ENCODE data around the gene PHF23.
A peak's percentile ranks its signal among the peaks of the same experiment; 100 is the strongest.
"Not testable (repeated sequence)": the region's sequence is repeated elsewhere in the genome, so short reads cannot be mapped to it uniquely, and the experiment has no call there.

Gene PHF23

GRCh38 chr17:7258731-7259554, 19.7 kb upstream of the PHF23 start:
- DNase-seq = no peak

GRCh38 chr17:7256766-7257456, 17.7 kb upstream of the PHF23 start:
- no peak for DNase-seq

- DNase-seq = no peak
These were observed 15.3 kb upstream of the PHF23 start for GRCh38 chr17:7254511-7254910.

GRCh38 chr17:7253082-7253481, 13.8 kb upstream of the PHF23 start:
- DNase-seq = no peak

GRCh38 chr17:7252176-7253043, 13.2 kb upstream of the PHF23 start, which contains the start of gene ELP5:
TSS of gene ELP5 (plus strand) at chr17:7252215. CDS start at chr17:7252551, 336 bp downstream.
- DNase-seq = no peak

- peak; percentile 99 for DNase-seq
These were observed 12.5 kb upstream of the PHF23 start, which contains the start of gene CTDNEP1 for GRCh38 chr17:7251661-7252175. TSS of gene CTDNEP1 (minus strand) at chr17:7251734. CDS start at chr17:7251296, 438 bp downstream.

GRCh38 chr17:7250695-7251627, 11.7 kb upstream of the PHF23 start:
- no peak for DNase-seq

GRCh38 chr17:7249830-7250229, 10.6 kb upstream of the PHF23 start:
- no peak for DNase-seq

- DNase-seq = no peak
These were observed 10.0 kb upstream of the PHF23 start for GRCh38 chr17:7249214-7249613.

GRCh38 chr17:7248796-7249195, 9.5 kb upstream of the PHF23 start:
- no peak for DNase-seq

- DNase-seq = no peak
These were observed 7.5 kb upstream of the PHF23 start for GRCh38 chr17:7246779-7247178.

GRCh38 chr17:7243838-7244237, 4.6 kb upstream of the PHF23 start:
- not testable (repeated sequence) for DNase-seq

- no peak for DNase-seq
These were observed 4.1 kb upstream of the PHF23 start for GRCh38 chr17:7243453-7243729.

- peak; percentile 92 for DNase-seq
These were observed 3.6 kb upstream of the PHF23 start for GRCh38 chr17:7242717-7243452.

- peak; percentile 96 for DNase-seq
These were observed 2.8 kb upstream of the PHF23 start, which contains the start of gene GABARAP for GRCh38 chr17:7241783-7242716. TSS of gene GABARAP (minus strand) at chr17:7242449. CDS start at chr17:7242330, 119 bp downstream.

GRCh38 chr17:7241090-7241733, 2.0 kb upstream of the PHF23 start:
- no peak for DNase-seq

- DNase-seq = no peak
These were observed 1.1 kb upstream of the PHF23 start for GRCh38 chr17:7240375-7240774.

GRCh38 chr17:7238420-7239090, 702 bp downstream of the PHF23 start:
- DNase-seq = peak; percentile 47

Data from activated T-cell treated with anti-CD3 and anti-CD28 coated beads, Interleukin-2, amount 50 U/mL, for 1 hour (primary cell).